GM18505 (cell line): ENCODE data around the gene OSBP.
A peak's percentile ranks its signal among the peaks of the same experiment; 100 is the strongest.
"Not testable (repeated sequence)": the region's sequence is repeated elsewhere in the genome, so short reads cannot be mapped to it uniquely, and the experiment has no call there.

Experiments
- ATAC-seq: cut with Tn5 transposase; IDR thresholded peaks from one replicate; pipeline ENCODE4 v1.9.1; 2021; ENCODE audit not compliant: unreplicated experiment
- POLR2A ChIP-seq: IDR thresholded peaks from 4 replicates; pipeline ENCODE4 v1.6.1; 2011; ENCODE audit warnings: borderline replicate concordance; ENCODE audit not compliant: insufficient read depth, insufficient read length; ENCODE audit errors: extremely low read depth

OSBP gene

DNA sequence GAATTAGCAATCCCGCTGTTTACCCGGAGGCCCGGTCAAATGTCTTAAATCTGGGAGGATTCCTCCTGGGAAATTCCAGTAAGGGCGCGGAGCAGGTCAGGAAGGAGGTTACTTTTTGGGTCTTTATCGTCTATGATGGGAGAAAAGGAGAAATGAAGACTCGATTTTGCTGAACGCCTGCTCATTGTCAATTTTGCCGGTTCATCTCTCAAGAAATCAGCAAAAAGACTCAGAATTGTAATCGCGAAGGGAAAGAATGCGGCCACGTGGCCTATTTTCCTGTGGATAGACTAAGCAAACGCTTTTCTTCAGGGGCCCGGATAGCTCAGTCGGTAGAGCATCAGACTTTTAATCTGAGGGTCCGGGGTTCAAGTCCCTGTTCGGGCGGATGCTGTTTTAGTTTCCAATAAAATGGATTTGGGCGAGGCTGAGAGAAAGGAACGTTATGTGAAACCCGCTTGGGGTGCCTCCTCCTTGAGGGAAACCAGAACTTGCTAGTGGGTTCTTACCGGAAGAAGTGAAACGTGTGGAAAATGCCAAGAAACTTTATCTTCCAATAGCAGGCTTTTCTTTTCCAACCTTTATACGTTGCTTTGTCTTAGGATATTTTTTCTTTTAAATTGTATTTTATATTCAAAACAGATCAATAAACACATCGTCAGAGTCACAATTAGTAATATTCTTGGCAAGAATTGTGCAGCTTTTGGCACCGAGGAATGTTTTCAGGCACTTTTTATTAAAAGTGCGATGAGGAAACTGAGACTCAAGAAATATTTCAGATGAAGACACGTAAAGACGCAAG, 59.3 kb downstream of the OSBP start:
- no peak for TF ChIP-seq POLR2A
- no peak for ATAC-seq

GRCh38 chr11:59555601-59556114, 59.9 kb downstream of the OSBP start:
- no peak for TF ChIP-seq POLR2A
- ATAC-seq: no peak

- no peak for TF ChIP-seq POLR2A
- no peak for ATAC-seq
These were observed 62.3 kb downstream of the OSBP start for GRCh38 chr11:59553323-59553722.

DNA sequence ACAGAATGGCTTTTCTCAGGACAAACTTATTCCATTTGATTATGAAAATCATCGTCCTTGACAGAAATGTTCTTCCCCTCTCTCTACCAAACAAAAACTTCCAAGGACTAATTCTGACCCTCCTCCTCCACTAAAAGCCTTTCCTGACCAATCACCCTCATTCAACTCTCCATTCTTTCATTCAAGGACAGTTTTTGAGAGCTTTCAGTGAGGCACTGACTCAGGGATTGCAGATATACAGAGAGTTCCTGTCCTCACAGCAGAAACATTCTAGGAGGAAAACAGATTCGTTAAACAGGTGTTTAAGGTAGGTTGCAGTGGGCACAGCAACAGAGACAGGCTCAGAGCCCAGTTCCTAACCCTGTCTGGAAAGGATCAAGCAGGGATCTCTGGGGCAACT, 62.7 kb downstream of the OSBP start:
- TF ChIP-seq POLR2A: no peak
- no peak for ATAC-seq

DNA sequence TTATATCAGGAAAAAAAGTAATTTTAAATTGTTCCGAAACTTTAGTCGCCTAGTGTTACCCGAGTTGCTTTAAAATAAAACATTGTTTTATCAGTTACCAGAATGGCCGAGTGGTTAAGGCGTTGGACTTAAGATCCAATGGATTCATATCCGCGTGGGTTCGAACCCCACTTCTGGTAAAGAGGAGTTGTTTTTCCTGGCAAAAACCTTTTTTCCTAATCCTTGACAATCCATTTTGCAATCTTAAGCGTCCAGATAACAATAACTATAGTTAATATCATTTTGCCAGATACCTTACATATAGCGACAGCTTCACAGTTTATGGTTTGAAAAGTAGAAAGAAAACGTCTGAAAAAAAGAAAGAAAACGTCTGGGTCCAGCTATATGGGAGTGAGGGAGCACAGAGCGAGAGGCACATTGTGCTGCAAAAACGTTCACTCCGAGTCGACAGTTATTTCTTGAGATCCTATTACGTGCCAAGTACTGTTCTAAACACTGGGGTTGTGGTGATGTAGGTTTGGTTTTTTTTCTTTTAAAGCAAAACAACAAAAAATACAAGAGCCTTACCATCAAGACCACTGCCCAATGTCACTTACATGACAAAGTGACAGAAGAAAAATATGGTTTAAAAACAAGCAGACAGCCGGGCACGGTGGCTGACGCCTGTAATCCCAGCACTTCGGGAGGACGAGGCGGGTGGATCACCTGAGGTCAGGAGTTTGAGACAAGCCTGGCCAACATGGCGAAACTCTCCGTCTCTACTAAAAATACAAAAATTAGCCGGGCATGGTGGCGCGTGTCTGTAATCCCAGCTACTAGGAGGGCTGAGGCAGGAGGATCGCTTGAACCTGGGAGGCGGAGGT, 63.7 kb downstream of the OSBP start:
- no peak for TF ChIP-seq POLR2A
- no peak for ATAC-seq

DNA sequence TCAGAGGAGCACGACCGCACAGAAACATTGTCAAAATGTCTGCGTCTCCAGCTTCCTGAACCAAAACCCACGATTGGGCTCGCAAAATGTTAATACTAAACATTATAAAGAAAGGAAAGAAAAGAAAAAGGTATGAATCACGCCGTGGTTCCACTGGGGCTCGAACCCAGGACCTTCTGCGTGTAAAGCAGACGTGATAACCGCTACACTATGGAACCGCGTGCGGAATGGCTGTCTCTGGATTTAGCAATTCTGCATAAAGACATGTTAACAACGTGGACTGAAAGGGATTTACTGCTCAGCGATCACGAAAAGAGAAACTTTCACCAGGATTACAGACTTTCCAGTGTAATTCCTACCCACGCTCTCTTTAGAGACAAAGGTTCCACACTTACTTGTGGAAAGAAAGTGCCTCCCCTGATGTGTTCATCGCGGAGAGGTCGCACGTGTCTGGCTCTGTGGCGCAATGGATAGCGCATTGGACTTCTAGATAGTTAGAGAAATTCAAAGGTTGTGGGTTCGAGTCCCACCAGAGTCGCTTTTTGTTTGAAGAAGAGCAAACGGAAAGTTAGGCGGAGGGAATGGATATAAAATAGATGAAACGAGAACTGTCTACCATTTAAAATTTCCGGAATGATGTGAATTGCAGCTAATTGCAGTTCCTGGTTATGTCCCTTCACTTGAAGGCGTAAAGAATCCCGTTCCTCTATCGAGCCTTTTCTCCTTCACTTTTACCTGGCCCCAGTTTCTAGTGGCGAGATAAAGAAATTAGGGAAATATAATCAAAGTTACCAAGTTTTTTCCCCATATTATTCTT, 64.5 kb downstream of the OSBP start:
- ATAC-seq: peak; percentile 40
- no peak for TF ChIP-seq POLR2A

DNA sequence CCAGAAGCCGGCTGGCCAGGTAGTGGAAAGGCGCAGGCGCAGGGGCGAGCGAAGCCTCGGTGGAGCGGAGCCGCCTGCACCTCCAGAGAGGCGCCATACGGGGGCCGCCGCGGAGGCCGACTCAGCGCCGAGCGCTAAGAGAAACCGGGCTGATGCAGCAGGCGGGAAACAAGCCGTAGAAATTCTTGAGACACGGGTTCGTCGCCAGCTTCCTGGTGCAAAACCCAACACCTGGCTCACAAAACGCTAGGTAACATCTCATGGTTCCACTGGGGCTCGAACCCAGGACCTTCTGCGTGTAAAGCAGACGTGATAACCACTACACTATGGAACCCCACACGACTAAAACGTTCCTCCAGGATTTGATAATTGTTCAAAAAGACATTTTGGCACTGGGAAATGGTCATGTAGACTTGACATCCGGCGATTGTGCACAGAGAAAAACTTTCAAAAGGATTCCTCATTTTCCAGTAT, 65.2 kb downstream of the OSBP start:
- peak; percentile 92 for ATAC-seq
- TF ChIP-seq POLR2A: peak; percentile 50

- ATAC-seq: no peak
- no peak for TF ChIP-seq POLR2A
These were observed 67.3 kb downstream of the OSBP start for GRCh38 chr11:59548309-59548656.

GRCh38 chr11:59547605-59548308, 67.8 kb downstream of the OSBP start:
- not testable (repeated sequence) for ATAC-seq

- TF ChIP-seq POLR2A: no peak
- no peak for ATAC-seq
These were observed 70.2 kb downstream of the OSBP start for GRCh38 chr11:59545179-59546020.

DNA sequence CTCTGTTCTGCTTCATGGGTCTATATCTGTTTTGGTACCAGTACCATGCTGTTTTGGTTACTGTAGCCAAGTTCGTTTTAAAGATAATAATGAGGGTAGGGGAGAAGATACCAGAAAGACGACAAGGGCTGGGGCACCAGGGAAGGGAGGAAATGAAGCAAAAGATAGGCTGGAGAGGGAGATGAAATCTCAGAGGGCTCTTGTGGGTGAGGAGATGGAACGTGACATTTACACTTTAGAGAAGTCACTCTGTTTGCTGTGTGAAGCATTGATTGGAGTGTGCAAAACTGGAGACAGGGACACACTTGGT, 70.8 kb downstream of the OSBP start:
- TF ChIP-seq POLR2A: no peak

DNA sequence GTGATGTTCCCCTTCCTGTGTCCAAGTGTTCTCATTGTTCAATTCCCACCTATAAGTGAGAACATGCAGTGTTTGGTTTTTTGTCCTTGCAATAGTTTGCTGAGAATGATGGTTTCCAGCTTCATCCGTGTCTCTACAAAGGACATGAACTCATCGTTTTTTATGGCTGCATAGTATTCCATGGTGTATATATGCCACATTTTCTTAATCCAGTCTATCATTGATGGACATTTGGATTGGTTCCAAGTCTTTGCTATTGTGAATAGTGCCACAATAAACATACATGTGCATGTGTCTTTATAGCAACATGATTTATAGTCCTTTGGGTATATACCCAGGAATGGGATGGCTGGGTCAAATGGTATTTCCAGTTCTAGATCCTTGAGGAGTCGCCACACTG, 71.9 kb downstream of the OSBP start:
- not testable (repeated sequence) for ATAC-seq

More for the DNA sequence above, 70.8 kb downstream of the OSBP start:
- no peak for ATAC-seq
